HepG2 (cell line): Measurements from ENCODE around the gene CMC1.

Source experiments
- CENPBD1 ChIP-seq: sonication (generic); formaldehyde crosslinking; IDR thresholded peaks from 2 replicates; pipeline ENCODE4 v1.8.0; 2022; ENCODE audit warnings: missing genetic modification reagents, low read depth, mild to moderate bottlenecking, borderline replicate concordance
- MYC ChIP-seq: sonication (generic); formaldehyde crosslinking; IDR thresholded peaks from 2 replicates; pipeline ENCODE4 v1.9.0; 2021; ENCODE audit warnings: missing genetic modification reagents, borderline replicate concordance
- TCF7L2 ChIP-seq: IDR thresholded peaks from 2 replicates; pipeline ENCODE4 v1.6.1; 2011; ENCODE audit warnings: mild to moderate bottlenecking, low read depth, low read length, moderate library complexity

GRCh38 chr3:28239108-28239507 lies 2.3 kb upstream of the CMC1 start:
- TF ChIP-seq TCF7L2 = no peak
- no peak for TF ChIP-seq CENPBD1
- TF ChIP-seq MYC (CRISPR knock-in tag) = no peak
